Skeletal muscle cell (primary cell): Measurements from ENCODE around the gene ALAS1.
"Not testable (repeated sequence)": the region's sequence is repeated elsewhere in the genome, so short reads cannot be mapped to it uniquely, and the experiment has no call there.

ENCODE experiments used
- DNase-seq: peaks from one replicate; pipeline ENCODE4 v3.0.0-alpha.2; 2010; ENCODE audit warnings: low read depth
- H3K4me3 ChIP-seq: 2 replicates; pipeline ENCODE4 v1.5.1; 2011; ENCODE audit warnings: low read depth, mild to moderate bottlenecking, control low read depth, low read length, moderate library complexity

Gene ALAS1

GRCh38 chr3:52176180-52176752 is 21.7 kb upstream of the ALAS1 start:
- DNase-seq = no peak
- H3K4me3 ChIP-seq = no peak overlapping the region

DNA sequence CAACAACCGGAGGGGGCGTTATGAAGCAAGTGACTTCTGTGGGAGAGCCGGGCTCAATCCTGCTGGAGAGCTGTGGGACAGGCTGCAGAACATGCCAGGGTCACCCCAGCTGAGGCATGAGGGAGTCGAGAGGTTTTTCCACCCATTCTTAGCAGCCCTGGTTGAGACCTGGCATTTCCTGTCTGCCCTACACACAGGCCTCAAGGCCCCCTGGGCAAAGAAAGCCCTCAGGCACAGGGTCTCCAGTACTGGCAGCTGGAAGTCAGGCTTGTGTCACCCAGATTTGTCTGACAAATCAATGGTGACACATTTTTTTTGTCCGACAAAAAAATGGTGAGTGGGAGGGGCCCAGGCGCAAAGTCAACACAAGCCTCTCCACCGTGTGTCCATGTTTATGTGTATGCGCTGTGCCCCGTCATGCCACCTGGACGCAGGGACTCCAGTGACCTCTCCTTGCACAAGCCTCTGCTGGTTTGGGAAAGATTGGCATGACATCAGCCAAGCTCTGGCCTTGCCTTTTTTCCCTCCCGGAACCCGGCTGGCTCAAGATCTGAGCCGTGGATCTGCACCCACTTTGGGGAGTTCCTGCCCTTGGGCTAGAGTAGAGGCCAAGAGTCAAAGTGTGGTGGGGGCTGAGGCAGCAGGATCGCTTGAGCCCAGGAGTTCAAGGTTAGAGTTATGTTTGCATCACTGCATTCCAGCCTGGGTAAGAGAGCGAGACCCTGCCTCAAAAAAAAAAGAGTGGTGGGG is 20.8 kb upstream of the ALAS1 start:
- DNase-seq = no peak

GRCh38 chr3:52177701-52178042 is 20.3 kb upstream of the ALAS1 start:
- H3K4me3 ChIP-seq = no peak overlapping the region
- no peak for DNase-seq

More for the DNA sequence above, 20.8 kb upstream of the ALAS1 start:
- H3K4me3 ChIP-seq = no peak overlapping the region

GRCh38 chr3:52178126-52178525 is 19.8 kb upstream of the ALAS1 start:
- DNase-seq, H3K4me3 ChIP-seq: not testable (repeated sequence)

- DNase-seq = no peak
- H3K4me3 ChIP-seq = no peak overlapping the region
Measured at GRCh38 chr3:52178537-52178936, 19.4 kb upstream of the ALAS1 start.

DNA sequence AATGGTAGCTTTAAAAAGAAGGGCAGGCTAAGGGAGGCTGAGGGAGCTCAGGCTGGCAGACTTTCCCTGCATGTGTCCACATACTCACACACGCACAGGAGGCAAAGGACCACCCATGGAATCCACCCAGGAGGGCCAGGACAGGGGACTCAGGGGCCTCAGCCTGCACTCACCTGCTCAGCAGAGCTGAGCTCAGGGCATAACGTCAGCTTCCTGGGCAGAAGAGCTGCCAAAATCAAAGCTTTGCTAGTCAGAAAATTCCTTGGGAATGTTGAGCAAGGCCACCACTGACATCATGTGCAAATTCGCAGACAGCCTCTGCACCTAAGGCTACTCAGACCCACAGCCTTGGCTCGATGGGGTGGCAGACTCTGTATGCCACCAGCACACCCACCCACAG is 16.4 kb upstream of the ALAS1 start:
- no peak overlapping the region for H3K4me3 ChIP-seq
- no peak for DNase-seq

- DNase-seq = no peak
- no peak overlapping the region for H3K4me3 ChIP-seq
Measured at GRCh38 chr3:52182196-52182595, 15.8 kb upstream of the ALAS1 start.

GRCh38 chr3:52182691-52183090 is 15.3 kb upstream of the ALAS1 start:
- DNase-seq = no peak
- no peak overlapping the region for H3K4me3 ChIP-seq

- no peak overlapping the region for H3K4me3 ChIP-seq
- DNase-seq = no peak
Measured at GRCh38 chr3:52183786-52184445, 14.0 kb upstream of the ALAS1 start.

- no peak for DNase-seq
- no peak overlapping the region for H3K4me3 ChIP-seq
Measured at GRCh38 chr3:52184690-52185089, 13.3 kb upstream of the ALAS1 start.

GRCh38 chr3:52185311-52185710 is 12.6 kb upstream of the ALAS1 start:
- H3K4me3 ChIP-seq = no peak overlapping the region
- no peak for DNase-seq

DNA sequence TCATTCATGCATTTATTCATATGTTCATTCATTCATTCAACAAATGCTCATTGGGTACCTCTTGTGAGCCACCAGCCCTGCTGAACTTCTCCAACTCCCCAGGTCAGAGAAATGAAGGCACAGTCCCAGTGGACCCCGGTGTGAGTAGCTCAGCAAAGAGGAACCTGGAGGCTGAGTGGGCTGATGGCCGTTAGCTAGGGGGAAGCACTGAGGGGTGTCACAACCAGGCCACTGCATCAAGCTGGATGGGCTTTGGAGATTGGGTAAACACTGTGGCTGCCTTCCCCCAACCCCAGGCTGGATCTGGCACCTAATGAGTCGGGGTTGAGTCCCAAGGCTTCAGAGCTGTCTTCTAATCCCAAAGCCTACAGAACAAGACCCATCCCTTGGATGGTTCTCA is 12.1 kb upstream of the ALAS1 start:
- H3K4me3 ChIP-seq = no peak overlapping the region
- DNase-seq = no peak

DNA sequence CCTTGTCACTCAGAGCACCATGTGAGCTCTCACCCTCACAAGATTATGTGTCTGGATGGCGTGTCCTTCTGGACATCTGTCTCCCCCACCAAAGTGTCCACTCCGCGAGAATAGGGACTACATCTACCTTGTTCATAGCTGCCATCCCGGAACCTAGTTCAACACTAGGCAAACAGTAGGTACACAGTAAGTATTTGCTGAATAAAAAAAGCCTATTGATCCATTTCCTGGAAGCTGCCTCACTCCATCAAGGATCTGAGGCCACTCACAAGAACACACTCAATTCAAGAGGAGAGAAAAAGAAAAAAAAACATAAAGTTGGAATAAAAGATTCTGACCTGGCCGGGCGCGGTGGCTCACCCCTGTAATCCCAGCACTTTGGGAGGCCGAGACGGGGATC is 11.2 kb upstream of the ALAS1 start:
- no peak for DNase-seq
- no peak overlapping the region for H3K4me3 ChIP-seq

DNA sequence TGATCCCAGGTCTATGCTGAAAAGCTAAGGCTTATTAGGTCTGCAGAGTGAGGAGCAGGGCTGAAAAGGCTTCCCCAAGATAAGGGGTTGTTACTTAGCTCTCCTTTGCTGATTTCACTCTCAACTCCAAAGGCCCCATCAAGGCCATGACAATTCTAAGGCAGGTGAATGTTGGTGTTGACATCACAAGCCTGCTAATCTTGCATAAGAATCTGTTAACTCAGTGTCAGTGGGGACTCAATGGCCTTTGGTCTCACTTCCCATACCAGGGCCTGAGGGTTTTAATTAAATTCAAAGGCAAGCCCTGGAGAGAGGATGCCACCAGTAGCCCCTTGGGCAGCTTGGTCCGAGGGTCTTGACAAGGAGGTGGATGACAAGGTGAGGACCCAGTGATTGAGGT is 9.4 kb upstream of the ALAS1 start:
- no peak for DNase-seq
- no peak overlapping the region for H3K4me3 ChIP-seq

DNA sequence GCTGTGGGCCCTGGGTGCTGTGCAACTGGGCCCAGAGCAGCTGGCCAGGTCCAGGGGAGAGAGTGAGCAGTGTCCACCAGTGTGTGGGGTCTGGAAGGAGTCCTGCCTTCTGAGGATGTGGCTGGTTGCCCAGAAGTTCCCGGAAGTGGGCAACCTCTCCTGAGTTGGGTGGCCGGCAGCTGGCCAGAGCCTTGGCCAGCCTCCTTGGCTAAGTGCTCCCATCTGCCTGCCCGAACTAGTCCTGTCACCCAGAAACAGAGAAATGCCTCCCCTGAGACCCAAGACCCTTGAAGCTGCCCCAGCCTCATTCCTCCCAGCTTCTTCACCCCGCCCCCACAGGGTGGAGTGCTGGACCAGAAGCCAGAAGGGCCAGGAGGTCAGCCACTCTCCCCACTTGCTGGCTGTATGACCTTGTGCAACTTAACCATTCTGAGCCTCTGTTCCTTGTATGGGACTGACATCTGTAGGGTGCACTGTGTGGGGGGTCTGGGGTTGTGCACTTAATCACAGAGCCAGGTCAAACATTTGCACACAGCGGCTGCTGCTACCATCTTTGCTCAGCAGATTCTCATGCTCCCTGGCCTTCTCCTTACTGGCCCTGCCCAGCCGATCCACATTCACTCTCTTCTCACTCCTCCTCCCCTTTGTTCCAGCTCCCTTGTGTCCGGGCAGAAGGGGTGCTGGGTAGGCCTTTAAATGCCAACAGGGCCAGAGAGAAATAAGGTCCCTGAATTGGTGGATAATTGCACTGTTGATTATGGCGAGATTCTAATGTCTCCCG is 7.5 kb upstream of the ALAS1 start:
- no peak overlapping the region for H3K4me3 ChIP-seq
- no peak for DNase-seq

GRCh38 chr3:52191663-52192062 is 6.3 kb upstream of the ALAS1 start:
- H3K4me3 ChIP-seq = no peak overlapping the region
- DNase-seq = no peak

DNA sequence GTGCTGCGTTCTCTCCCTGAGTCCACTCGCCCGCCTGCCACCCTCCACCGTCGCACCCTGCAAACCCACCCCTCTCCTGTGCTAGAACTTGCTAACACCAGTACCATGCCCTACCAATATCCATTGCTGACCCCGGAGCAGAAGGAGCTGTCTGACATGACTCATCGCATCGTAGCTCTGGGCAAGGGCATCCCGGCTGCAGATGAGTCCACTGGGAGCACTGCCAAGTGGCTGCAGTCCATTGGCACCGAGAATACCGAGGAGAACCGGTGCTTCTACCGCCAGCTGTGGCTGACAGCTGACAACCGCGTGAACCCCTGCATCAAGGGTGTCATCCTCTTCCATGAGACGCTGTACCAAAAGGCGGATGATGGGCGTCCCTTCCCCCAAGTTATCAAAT is 4.9 kb upstream of the ALAS1 start:
- DNase-seq = no peak

GRCh38 chr3:52194485-52195290 is 3.3 kb upstream of the ALAS1 start:
- H3K4me3 ChIP-seq = no peak overlapping the region
- no peak for DNase-seq

More for the DNA sequence above, 4.9 kb upstream of the ALAS1 start:
- no peak overlapping the region for H3K4me3 ChIP-seq

GRCh38 chr3:52195291-52195597 is 2.7 kb upstream of the ALAS1 start:
- H3K4me3 ChIP-seq = no peak overlapping the region
- DNase-seq = no peak
